Prostate gland (tissue), 2 donors: ENCODE measurements around the gene PRKAA2. TPM values are rescaled to one million over a fixed set of nuclear protein-coding genes. Genes with fewer than 3 reads are reported as not detected.

Source experiments
- DNase-seq: peaks from one replicate; pipeline ENCODE4 v3.0.0-alpha.2; 2019; ENCODE audit warnings: low spot score
- H3K27ac ChIP-seq, 2 donors: fragments of 200-600 bp; sonication (generic); 2 replicates each; pipeline ENCODE4 v1.5.1; 2017 to 2019
- H3K27me3 ChIP-seq: fragments of 200-600 bp; sonication (generic); replicated peaks from 2 replicates; pipeline ENCODE4 v1.5.1; 2019; ENCODE audit not compliant: insufficient read depth
- H3K36me3 ChIP-seq, 2 donors: fragments of 200-600 bp; sonication (generic); 1 replicate in 1 of 2; 2 replicates in 1 of 2; pipeline versions ENCODE4 v1.5.1 to v1.8.1; 2017 to 2019
- H3K4me1 ChIP-seq: fragments of 200-600 bp; sonication (generic); replicated peaks from 2 replicates; pipeline ENCODE4 v1.5.1; 2019
- H3K4me3 ChIP-seq, 2 donors: fragments of 200-600 bp; sonication (generic); 2 replicates each; pipeline ENCODE4 v1.5.1; 2017 to 2019
- H3K9me3 ChIP-seq: fragments of 200-600 bp; sonication (generic); 2 replicates; pipeline ENCODE4 v1.5.1; 2017
- POLR2A ChIP-seq: fragments of 450-650 bp; IDR thresholded peaks from one replicate; pipeline ENCODE4 v1.6.1; 2016; ENCODE audit warnings: antibody characterized with exemption, mild to moderate bottlenecking
- POLR2AphosphoS5 ChIP-seq: sonication (generic); formaldehyde crosslinking; IDR thresholded peaks from one replicate; pipeline ENCODE4 v1.6.1; 2017; ENCODE audit warnings: antibody characterized with exemption
- WGBS: methylation state at CpG from one replicate; pipeline ENCODE4 v1.1.5; 2018; 5-methylcytosine and 5-hydroxymethylcytosine counted together
- intact Hi-C: fragments of 100-400 bp; cut with DNase I; formaldehyde crosslinking; loops from one replicate; pipeline ENCODE4 v1.14.2; 2022
- total RNA-seq, 2 donors: library from RNA; depleted of rRNA; stranded (reverse); fragments of >200 nt; gene quantifications; one replicate each; pipeline ENCODE4 v1.1.0, GENCODE V29; 2016
- TF ChIP-seq, protein P1 (sequence below), 4 experiments: fragments of 200-600 bp in 2 of 4; fragments of 450-650 bp in 2 of 4; sonication (generic) in 2 of 4; IDR thresholded peaks; 1 replicate in 3 of 4; 2 replicates in 1 of 4; pipeline ENCODE4 v1.5.1; 2016 to 2019; ENCODE audit warnings: antibody characterized with exemption in 4 of 4, mild to moderate bottlenecking in 2 of 4, moderate library complexity in 2 of 4

PRKAA2 gene
- total RNA-seq, 2 donors from 2014 or later, result 6.5 to 7.9 TPM

DNA sequence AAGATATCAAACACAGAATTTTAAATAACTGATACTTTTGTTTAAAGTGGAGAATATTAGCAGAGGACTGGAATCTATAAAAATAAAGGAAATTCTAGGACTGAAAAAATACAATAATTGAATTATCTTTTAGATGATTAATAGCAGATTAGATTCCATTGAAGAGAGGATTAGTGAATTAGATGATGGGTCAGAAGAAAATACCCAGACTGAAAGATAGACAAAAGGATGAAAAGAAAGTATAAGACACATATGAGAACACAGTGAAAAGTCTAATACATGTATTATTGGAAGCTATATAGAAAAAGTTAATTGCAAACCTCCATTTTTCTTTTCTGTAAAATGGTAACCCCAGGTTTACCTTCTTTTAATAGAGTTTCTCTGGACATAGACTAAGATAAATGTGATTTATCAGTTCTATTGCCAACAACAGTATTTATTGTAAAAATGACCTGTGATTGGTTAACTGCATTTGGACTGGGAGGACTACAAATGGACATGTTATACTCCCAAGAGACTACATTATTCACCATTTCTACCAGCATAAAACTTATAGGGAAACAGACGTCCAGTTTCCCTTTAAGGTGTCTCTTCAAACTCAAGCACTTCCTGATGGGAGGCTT is 11.0 kb downstream of the PRKAA2 start:
- intact Hi-C loops, result no loop called here

DNA sequence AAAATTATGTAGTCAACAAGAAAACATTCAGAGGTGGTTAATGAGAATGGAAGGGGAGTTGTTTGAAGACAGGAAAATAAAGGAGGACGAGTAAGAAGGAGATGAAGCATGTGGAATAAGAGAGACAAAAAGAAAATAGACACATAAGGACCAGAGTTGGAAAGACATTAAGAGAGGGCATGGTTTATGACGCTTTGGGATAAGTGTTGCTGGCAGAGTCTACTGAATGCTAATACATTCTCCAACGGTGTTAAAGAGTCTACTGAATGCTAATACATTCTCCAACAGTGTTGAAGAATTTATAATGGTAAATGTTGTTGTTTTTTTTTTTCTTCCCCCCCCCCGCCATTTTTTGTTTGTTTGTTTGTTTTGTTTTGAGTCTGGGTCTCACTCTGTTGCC is 13.1 kb downstream of the PRKAA2 start:
- Histone ChIP-seq H3K27me3 (no peaks in the 10 kb centered on the region), H3K9me3 (no peaks in the 10 kb centered on the region), H3K4me1 (no peaks in the 10 kb centered on the region), H3K4me3 (no peak overlapping the region), H3K27ac (no peak overlapping the region), H3K36me3 (no peaks in the 10 kb centered on the region)
- TF ChIP-seq, protein P1, sequence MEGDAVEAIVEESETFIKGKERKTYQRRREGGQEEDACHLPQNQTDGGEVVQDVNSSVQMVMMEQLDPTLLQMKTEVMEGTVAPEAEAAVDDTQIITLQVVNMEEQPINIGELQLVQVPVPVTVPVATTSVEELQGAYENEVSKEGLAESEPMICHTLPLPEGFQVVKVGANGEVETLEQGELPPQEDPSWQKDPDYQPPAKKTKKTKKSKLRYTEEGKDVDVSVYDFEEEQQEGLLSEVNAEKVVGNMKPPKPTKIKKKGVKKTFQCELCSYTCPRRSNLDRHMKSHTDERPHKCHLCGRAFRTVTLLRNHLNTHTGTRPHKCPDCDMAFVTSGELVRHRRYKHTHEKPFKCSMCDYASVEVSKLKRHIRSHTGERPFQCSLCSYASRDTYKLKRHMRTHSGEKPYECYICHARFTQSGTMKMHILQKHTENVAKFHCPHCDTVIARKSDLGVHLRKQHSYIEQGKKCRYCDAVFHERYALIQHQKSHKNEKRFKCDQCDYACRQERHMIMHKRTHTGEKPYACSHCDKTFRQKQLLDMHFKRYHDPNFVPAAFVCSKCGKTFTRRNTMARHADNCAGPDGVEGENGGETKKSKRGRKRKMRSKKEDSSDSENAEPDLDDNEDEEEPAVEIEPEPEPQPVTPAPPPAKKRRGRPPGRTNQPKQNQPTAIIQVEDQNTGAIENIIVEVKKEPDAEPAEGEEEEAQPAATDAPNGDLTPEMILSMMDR (IDR thresholded peaks at IDR 0.05), result no peak
- TF ChIP-seq POLR2AphosphoS5, result no peak
- no peak for TF ChIP-seq POLR2A
- intact Hi-C loops, result no loop called here
- DNase-seq, result no peak
- 90% methylated on average over 4 of the region's 4 CpGs for WGBS

More for the DNA sequence above, 11.0 kb downstream of the PRKAA2 start:
- H3K27ac ChIP-seq, result no peak overlapping the region
- no peaks in the 10 kb centered on the region for H3K36me3 ChIP-seq
- no peak overlapping the region for H3K4me3 ChIP-seq
- WGBS, result 100% methylated on average over 1 of the region's 1 CpG
- no peaks in the 10 kb centered on the region for H3K4me1 ChIP-seq
- TF ChIP-seq, protein P1 (IDR thresholded peaks at IDR 0.05), result no peak
- TF ChIP-seq POLR2AphosphoS5 (no peak), POLR2A (no peak)
- no peaks in the 10 kb centered on the region for H3K9me3 ChIP-seq
- no peak for DNase-seq
- H3K27me3 ChIP-seq, result no peaks in the 10 kb centered on the region

DNA sequence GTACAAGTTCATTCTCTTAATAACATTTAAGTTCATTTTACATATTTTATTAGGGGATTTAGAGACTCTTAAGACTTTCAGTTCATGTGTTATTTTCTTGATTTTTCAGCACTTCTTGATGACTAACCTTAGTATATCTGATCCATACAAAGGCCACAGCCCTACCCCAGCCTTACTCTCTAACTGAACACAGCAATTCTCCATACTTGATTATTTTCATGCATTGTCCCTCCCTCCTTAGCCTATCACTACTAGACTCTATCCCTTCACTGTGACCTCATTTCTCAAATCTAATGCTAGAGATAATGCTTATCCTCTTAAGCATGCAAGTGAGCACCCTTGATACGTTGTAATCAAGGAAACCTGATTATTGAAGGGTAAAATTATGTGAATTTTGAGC is 15.2 kb downstream of the PRKAA2 start:
- Histone ChIP-seq H3K9me3 (no peaks in the 10 kb centered on the region), H3K27ac (no peak overlapping the region), H3K27me3 (no peaks in the 10 kb centered on the region), H3K36me3 (no peaks in the 10 kb centered on the region), H3K4me3 (no peak overlapping the region), H3K4me1 (no peaks in the 10 kb centered on the region)
- TF ChIP-seq POLR2AphosphoS5, result no peak
- 92% methylated on average over 1 of the region's 1 CpG for WGBS
- DNase-seq, result no peak
- intact Hi-C loops, result no loop called here

DNA sequence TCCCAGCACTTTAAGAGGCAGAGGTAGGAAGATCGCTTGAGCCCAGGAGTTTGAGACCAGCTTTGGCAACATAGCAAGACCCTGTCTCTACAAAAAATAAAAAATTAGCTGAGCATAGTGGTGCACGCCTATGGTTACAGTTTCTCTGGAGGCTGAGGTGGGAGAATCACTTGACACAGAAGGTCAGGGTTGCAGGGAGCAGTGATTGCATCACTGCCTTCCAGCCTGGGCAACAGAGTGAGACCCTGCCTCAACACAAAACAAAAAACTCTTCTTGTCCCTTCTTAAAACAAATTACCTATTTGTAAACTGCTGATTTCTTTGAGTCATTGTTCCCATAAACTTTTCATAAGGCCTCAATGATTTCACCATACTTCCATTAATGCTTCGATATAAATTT is 18.7 kb downstream of the PRKAA2 start:
- Histone ChIP-seq H3K4me1 (no peaks in the 10 kb centered on the region), H3K27ac (no peak overlapping the region), H3K4me3 (no peak overlapping the region), H3K9me3 (no peaks in the 10 kb centered on the region), H3K36me3 (no peaks in the 10 kb centered on the region), H3K27me3 (no peaks in the 10 kb centered on the region)
- intact Hi-C loops, result no loop called here
- 81% methylated on average over 3 of the region's 3 CpGs for WGBS
- no peak for DNase-seq
- no peak for TF ChIP-seq POLR2A
- TF ChIP-seq, protein P1 (IDR thresholded peaks at IDR 0.05), result no peak
- no peak for TF ChIP-seq POLR2AphosphoS5

DNA sequence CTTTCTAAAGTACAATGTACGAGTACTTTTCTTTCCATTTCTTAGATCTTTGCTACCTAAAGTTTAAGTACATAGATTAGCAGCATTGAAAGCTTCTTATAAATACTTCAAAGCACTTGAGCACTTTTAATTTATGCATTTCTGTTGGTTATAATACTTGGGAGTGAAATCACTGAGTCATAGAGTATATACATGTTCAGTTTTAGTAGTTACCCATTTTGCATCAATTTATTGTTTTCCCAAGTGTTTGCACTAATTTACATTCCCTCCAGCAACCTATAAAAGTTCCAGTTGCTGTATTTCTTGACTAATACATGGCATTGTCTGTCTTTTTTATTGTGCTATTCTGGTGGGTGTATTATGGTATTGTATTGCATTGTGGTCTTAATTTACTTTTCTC is 20.3 kb downstream of the PRKAA2 start:
- no peaks in the 10 kb centered on the region for H3K36me3 ChIP-seq
- no peak for DNase-seq
- no peaks in the 10 kb centered on the region for H3K9me3 ChIP-seq
- TF ChIP-seq POLR2A, result no peak
- TF ChIP-seq, protein P1 (IDR thresholded peaks at IDR 0.05), result no peak
- TF ChIP-seq POLR2AphosphoS5, result no peak
- H3K27ac ChIP-seq, result no peak overlapping the region
- H3K4me3 ChIP-seq, result no peak overlapping the region
- intact Hi-C loops, result no loop called here
- 95% methylated on average over 1 of the region's 1 CpG for WGBS
- H3K4me1 ChIP-seq, result no peaks in the 10 kb centered on the region
- no peaks in the 10 kb centered on the region for H3K27me3 ChIP-seq
